Keratinocyte (primary cell): ENCODE measurements around the gene TAS1R2. TPM values are rescaled to one million over a fixed set of nuclear protein-coding genes. Genes with fewer than 3 reads are reported as not detected.
"Not testable (repeated sequence)": the region's sequence is repeated elsewhere in the genome, so short reads cannot be mapped to it uniquely, and the experiment has no call there.

Experiments used
- DNase-seq: peaks from one replicate; pipeline ENCODE4 v3.0.0-alpha.2; 2011; ENCODE audit warnings: low read depth, missing footprints, low spot score
- FAIRE-seq: peaks from 2 replicates; lab custom pipeline; 2011; peaks lifted over from hg19 to GRCh38; lab: Jason Lieb, UNC
- H2AFZ ChIP-seq: 2 replicates; pipeline ENCODE4 v1.6.0; 2012; ENCODE audit warnings: low read length, control low read depth, inconsistent platforms; ENCODE audit not compliant: control insufficient read depth
- H3K27ac ChIP-seq: 2 replicates; pipeline ENCODE4 v1.5.1; 2011; ENCODE audit warnings: low read length; ENCODE audit not compliant: control insufficient read depth, insufficient read depth
- H3K27me3 ChIP-seq: 3 replicates; pipeline ENCODE4 v1.6.0; 2011; ENCODE audit warnings: low read length; ENCODE audit not compliant: control insufficient read depth, insufficient read depth; ENCODE audit errors: extremely low read depth
- H3K36me3 ChIP-seq, 2 experiments: 2 replicates in 1 of 2; 3 replicates in 1 of 2; pipeline ENCODE4 v1.5.1; 2011; ENCODE audit warnings: low read length in 2 of 2, mild to moderate bottlenecking in 1 of 2; ENCODE audit not compliant: control insufficient read depth in 2 of 2, insufficient read depth in 2 of 2; ENCODE audit errors: extremely low read depth in 1 of 2
- H3K4me1 ChIP-seq: 3 replicates; pipeline ENCODE4 v1.5.1; 2011; ENCODE audit warnings: low read length; ENCODE audit not compliant: control insufficient read depth, insufficient read depth; ENCODE audit errors: extremely low read depth
- H3K4me2 ChIP-seq: 3 replicates; pipeline ENCODE4 v1.6.0; 2011; ENCODE audit warnings: low read depth, low read length; ENCODE audit not compliant: control insufficient read depth, insufficient read depth; ENCODE audit errors: extremely low read depth
- H3K4me3 ChIP-seq, 3 experiments: fragments of 200-600 bp in 1 of 3; sonication (generic) in 1 of 3; 2 replicates in 2 of 3; 3 replicates in 1 of 3; pipeline ENCODE4 v1.5.1; 2011 to 2016; ENCODE audit warnings: low read length in 3 of 3, mild to moderate bottlenecking in 3 of 3, control low read depth in 2 of 3, inconsistent platforms in 1 of 3, low read depth in 1 of 3, mixed read lengths in 1 of 3, mixed run types in 1 of 3, moderate library complexity in 1 of 3; ENCODE audit not compliant: control insufficient read depth in 2 of 3, insufficient read depth in 2 of 3; ENCODE audit errors: extremely low read depth in 1 of 3
- H3K79me2 ChIP-seq: 2 replicates; pipeline ENCODE4 v1.6.0; 2012; ENCODE audit warnings: low read length; ENCODE audit not compliant: control insufficient read depth, insufficient read depth
- H3K9ac ChIP-seq: 3 replicates; pipeline ENCODE4 v1.6.0; 2011; ENCODE audit warnings: low read length; ENCODE audit not compliant: control insufficient read depth, insufficient read depth; ENCODE audit errors: extremely low read depth
- H3K9me1 ChIP-seq: 3 replicates; pipeline ENCODE4 v1.6.0; 2011; ENCODE audit warnings: low read length; ENCODE audit not compliant: control insufficient read depth, insufficient read depth; ENCODE audit errors: extremely low read depth
- H3K9me3 ChIP-seq: 2 replicates; pipeline ENCODE4 v1.5.1; 2012; ENCODE audit warnings: low read depth, low read length; ENCODE audit not compliant: control insufficient read depth
- H4K20me1 ChIP-seq: 3 replicates; pipeline ENCODE4 v1.6.0; 2011; ENCODE audit warnings: low read length; ENCODE audit not compliant: control insufficient read depth, insufficient read depth; ENCODE audit errors: extremely low read depth
- CTCF ChIP-seq, 3 experiments: IDR thresholded peaks in 1 of 3; conservative IDR thresholded peaks in 1 of 3; optimal IDR thresholded peaks in 1 of 3; 2 replicates in 2 of 3; 3 replicates in 1 of 3; pipeline versions ENCODE3 to v1.5.1; 2011; ENCODE audit warnings: low read length in 3 of 3, mild to moderate bottlenecking in 3 of 3, moderate library complexity in 2 of 3, control low read depth in 1 of 3, inconsistent platforms in 1 of 3; ENCODE audit not compliant: insufficient read depth in 2 of 3; ENCODE audit errors: extremely low read depth in 1 of 3
- EZH2 ChIP-seq: IDR thresholded peaks from one replicate; pipeline ENCODE4 v1.6.1; 2012; ENCODE audit warnings: inconsistent platforms, mild to moderate bottlenecking, low read length, moderate library complexity
- dilution Hi-C: fragments of 300-500 bp; cut with MboI; formaldehyde crosslinking; loops from one replicate; pipeline ENCODE4 v1.7.0; 2020; ENCODE audit warnings: low sequenced_read_pairs; ENCODE audit not compliant: extremely low pct_ligation_motif_present
- polyA plus RNA-seq, 5 experiments: library from polyadenylated mRNA; depleted of rRNA in 3 of 5; stranded (reverse) in 3 of 5; stranded (forward) in 1 of 5; unstranded in 1 of 5; fragments of >200 nt; gene quantifications; 1 replicate in 1 of 5; 2 replicates in 3 of 5; 3 replicates in 1 of 5; pipeline versions ENCODE4 v1.2.1 to v1.2.3, GENCODE V29; 2011 to 2012; ENCODE audit warnings: missing spikeins in 2 of 5, low read depth in 1 of 5, low replicate concordance in 1 of 5

TAS1R2 gene
- polyA plus RNA-seq, 1 donor (not counting 4 experiments of a cell fraction or from before 2014, with no cell fraction given), result not detected

- Histone ChIP-seq H3K9me1 (no peaks in the 10 kb centered on the region), H3K9ac (no peak overlapping the region), H3K4me3 (no peak overlapping the region), H3K79me2 (no peaks in the 10 kb centered on the region), H3K27me3 (peaks cover 10% of the 10 kb centered on the region), H3K4me2 (no peak overlapping the region), H3K27ac (no peak overlapping the region), H4K20me1 (no peaks in the 10 kb centered on the region), H3K4me1 (no peaks in the 10 kb centered on the region), H2AFZ (no peak overlapping the region), H3K36me3 (no peaks in the 10 kb centered on the region), H3K9me3 (no peaks in the 10 kb centered on the region)
- no peak for DNase-seq
- dilution Hi-C loops, result no loop called here
- no peak for FAIRE-seq
- no peak for TF ChIP-seq CTCF (optimal IDR thresholded peaks at IDR 0.05 in 1 of 3, IDR thresholded peaks at IDR 0.05 in 1 of 3, conservative IDR thresholded peaks at IDR 0.05 in 1 of 3; ENCODE audit: extremely low read depth in 1 of 3, insufficient read depth in 2 of 3, low read length in 3 of 3)
- no peak for TF ChIP-seq EZH2
Measured at GRCh38 chr1:18836654-18837053, 22.8 kb downstream of the TAS1R2 start.

GRCh38 chr1:18832319-18832718 is 27.1 kb downstream of the TAS1R2 start:
- H3K79me2 ChIP-seq, H3K9ac ChIP-seq, H2AFZ ChIP-seq, H3K9me3 ChIP-seq, dilution Hi-C loops, DNase-seq, H4K20me1 ChIP-seq, H3K4me2 ChIP-seq, FAIRE-seq, H3K4me1 ChIP-seq, H3K27ac ChIP-seq, H3K4me3 ChIP-seq, H3K36me3 ChIP-seq, H3K9me1 ChIP-seq: not testable (repeated sequence)
- peaks cover 14% of the 10 kb centered on the region for H3K27me3 ChIP-seq

- H3K27me3 ChIP-seq, result peaks cover 14% of the 10 kb centered on the region
- TF ChIP-seq CTCF (optimal IDR thresholded peaks at IDR 0.05 in 1 of 3, IDR thresholded peaks at IDR 0.05 in 1 of 3, conservative IDR thresholded peaks at IDR 0.05 in 1 of 3; ENCODE audit: extremely low read depth in 1 of 3, insufficient read depth in 2 of 3, low read length in 3 of 3) (no peak), EZH2 (no peak)
- no peaks in the 10 kb centered on the region for H3K4me1 ChIP-seq
- no peaks in the 10 kb centered on the region for H3K9me1 ChIP-seq
- dilution Hi-C loops, result no loop called here
- no peak overlapping the region for H3K9ac ChIP-seq
- no peaks in the 10 kb centered on the region for H3K79me2 ChIP-seq
- H3K4me3 ChIP-seq, result no peak overlapping the region
- no peak overlapping the region for H2AFZ ChIP-seq
- H3K27ac ChIP-seq, result no peak overlapping the region
- FAIRE-seq (no peak), DNase-seq (no peak)
- no peak overlapping the region for H3K4me2 ChIP-seq
- H3K36me3 ChIP-seq, result no peaks in the 10 kb centered on the region
- no peaks in the 10 kb centered on the region for H3K9me3 ChIP-seq
- no peaks in the 10 kb centered on the region for H4K20me1 ChIP-seq
Measured at GRCh38 chr1:18831656-18832055, 27.8 kb downstream of the TAS1R2 start.
